8988T (cell line): ENCODE results near the gene SMIM10L1.
A peak's percentile ranks its signal among the peaks of the same experiment; 100 is the strongest.

Experiments
- DNase-seq: peaks from one replicate; pipeline ENCODE4 v3.0.0; 2011

SMIM10L1 gene

DNA sequence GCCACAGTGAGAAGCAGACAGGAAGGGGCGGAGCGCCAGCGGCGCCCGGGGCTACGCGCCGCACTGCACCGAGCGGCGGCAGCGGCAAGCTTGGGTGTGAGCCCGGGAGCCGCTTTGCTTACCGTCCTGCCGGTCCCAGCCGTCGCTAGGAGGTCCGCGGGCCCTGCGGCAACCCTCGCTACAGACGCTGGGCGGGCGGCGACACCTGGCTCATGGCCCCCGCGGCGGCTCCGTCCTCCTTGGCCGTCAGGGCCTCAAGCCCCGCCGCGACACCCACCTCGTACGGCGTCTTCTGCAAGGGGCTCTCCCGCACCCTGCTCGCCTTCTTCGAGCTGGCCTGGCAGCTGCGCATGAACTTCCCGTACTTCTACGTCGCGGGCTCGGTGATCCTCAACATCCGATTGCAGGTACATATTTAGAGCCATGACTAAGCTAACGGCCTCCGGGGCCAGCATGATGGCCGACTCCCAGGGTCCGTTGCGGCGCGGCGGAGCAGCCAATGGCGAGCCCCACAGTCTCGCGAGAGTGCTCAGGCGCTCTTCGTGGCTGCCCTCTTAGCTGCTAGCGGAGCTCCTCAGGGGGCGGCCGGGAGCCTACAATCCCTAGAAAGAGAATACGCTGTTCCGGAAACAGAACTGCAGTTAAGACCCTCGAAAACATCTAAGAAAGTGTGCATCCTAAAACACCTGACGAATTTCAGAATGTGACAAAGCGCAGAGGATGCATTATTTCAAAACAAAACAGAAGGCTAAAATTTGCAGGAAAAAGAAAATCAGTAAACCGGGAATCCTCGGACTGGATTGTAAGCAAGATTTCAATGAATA lies at the start of gene SMIM10L1:
Gene SMIM10L1 (plus strand): TSS at position 50 of the 824 bp plus-strand sequence. CDS start 163 bp downstream, at position 213.
- peak; percentile 17 for DNase-seq

DNA sequence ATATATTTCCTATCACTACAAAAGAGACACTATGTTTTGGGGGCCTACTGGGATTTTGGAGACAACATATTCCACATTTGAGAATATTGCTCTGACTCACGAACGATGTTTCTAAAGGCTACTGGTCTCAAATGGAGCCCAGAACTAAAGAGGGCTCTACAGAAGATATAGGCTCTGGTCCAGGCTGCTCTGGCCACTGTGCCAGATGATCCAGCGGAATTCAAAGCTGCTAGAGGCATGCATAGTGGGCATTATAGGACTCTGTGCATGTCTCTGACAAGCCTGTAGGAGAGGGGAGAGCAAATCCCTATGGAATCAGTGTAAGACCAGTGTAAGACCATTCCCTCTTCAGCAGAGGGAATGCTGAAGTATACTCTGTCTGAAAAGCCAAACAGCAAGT lies 40.6 kb upstream of the SMIM10L1 start:
- DNase-seq: no peak

DNA sequence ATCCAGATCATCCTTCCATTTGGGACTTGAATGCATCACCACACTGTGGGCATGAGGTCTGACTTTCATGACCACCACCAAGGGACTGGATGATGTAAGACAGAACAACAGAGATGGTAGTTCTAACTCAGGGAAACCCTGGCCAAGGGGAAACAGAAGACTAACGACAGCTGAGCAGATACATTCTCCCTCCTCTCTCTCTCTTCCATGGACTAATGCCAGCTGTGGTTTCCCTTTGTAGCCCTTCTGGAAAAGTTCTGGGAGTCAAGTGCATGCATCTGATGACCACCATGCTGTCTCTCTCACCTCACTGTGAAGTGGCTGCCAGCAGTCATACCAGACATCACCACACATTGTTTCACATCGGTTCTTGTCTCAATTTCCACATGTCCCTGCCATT lies 40.0 kb upstream of the SMIM10L1 start:
- no peak for DNase-seq

DNA sequence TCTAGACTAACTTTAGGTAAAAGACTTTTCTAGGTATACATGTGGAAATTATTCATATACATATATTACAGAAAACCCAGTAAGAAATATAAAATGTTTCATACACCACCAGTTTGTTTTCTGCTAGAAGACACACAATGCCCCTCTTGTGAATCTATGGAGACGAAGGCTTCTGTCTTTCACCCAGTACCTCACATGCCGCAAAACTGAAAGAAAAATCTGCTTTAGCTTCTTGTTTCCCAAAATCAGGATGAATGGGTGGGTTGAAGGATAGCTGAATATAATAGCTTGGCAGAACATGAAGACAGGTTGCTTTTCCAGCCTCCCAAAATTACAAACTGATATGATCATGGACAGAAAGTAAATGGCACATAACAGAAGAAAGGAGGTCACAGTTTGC lies 37.8 kb upstream of the SMIM10L1 start:
- DNase-seq: no peak

DNA sequence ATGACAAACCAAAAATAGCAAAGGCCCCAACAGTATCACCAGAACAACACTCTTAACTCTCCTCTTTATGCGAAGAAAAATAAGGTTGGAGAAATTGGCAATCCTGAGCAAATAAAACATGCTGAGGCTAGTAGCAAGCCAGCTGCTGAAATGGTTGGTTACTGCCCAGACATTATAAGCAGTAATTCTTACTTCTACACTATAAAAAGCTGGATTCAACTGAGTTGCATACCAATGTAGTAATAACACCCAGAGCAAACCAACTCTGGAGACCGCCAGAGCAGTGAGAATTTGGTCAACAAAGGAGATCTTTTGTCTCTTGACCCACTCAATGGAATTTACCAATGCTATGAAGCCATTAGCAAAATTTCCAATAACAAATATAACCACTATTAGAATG lies 37.2 kb upstream of the SMIM10L1 start:
- DNase-seq: no peak

DNA sequence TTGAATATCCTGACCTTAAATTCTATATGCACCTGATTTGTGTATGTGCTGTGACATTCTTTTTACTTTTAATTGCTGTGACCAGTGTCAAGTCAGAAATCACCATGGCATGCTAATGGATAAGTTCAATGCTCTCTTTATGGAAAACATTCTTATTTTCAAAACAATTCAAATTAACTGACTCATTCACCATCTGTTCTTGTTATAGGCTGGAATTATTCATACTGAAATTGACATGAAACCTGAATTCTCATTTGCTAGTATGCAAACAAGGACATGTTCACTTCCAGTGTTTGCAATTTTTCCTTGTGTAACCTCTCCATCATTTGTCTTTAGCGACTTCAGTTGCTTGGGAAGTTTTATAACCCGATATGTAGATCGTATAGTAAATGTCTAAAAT lies 36.7 kb upstream of the SMIM10L1 start, which contains the start of gene TAS2R30:
Gene TAS2R30 (minus strand): TSS at position 340 of the 400 bp plus-strand sequence. CDS start 400 bp downstream, outside the sequence.
- no peak for DNase-seq

DNA sequence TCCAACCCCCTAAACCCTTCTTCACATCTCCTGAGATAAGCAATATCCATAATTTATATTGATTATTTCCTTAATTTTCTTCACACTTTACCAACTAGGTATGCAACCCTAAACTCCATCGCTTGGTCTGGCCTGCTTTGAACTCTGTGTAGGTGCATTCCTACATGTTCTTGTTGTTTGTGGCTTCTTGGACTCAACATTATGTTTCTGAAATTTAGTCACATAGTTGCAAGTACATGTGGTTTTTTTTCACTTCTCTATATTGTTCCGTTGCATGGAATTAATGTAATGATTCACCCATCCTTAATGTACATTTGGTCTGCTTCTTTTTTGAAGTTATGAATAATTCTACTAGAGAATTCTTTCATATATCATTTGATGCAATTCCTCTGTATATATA lies 34.9 kb upstream of the SMIM10L1 start:
- no peak for DNase-seq

DNA sequence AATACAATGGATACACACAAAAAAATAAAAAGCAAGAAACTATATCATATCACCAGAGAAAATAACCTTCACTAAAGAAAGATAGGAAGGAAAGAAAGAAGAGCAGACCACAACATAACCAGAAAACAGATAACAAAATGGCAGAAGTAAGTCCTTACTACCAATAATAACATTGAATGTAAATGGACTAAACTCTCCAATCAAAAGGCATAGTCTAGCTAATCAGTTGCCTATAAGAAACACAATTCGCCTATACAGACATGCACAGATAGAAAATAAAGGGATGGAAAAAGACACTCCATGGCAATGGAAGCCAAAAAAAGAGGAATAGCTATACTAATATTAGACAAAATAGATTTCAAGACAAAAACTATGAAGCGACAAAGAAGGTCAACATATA lies 27.6 kb upstream of the SMIM10L1 start:
- no peak for DNase-seq

DNA sequence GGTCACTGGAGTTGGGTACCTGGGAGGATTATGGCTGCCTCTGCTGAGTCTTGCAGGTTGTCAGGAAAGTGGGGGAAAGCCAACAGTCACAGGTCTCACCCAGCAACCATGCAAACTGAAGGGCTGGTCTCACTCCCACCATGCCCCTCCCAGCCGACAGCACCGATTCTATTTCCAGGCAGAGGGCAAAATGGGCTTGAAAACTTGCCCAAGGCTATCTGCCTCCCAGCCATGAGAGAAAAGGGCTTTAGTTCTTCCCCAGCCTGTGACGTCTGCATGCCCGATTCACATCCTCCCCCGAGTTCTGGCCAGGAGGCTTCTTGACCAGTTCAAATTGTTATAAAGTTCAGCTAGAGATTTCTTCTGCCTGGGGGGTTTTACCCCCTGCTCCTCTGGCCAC lies 26.7 kb upstream of the SMIM10L1 start:
- DNase-seq: no peak

DNA sequence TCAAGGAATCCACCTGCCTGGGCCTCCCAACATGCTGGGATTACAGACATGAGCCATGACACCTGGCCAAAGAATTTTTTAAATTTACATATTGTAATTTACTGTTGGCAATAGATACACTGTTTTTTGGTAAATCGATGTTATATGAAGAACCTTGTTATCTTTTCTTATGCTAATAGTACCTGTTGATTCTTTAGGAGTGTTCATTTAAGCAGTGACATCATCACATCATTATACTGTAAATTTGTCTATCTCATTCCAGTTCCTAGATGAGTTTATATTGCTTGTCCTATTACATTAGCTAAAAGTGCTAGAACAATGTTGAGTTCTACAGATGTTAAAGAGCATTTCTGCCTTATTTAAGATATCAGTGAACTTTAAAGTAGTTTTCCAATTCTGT lies 23.6 kb upstream of the SMIM10L1 start:
- no peak for DNase-seq

DNA sequence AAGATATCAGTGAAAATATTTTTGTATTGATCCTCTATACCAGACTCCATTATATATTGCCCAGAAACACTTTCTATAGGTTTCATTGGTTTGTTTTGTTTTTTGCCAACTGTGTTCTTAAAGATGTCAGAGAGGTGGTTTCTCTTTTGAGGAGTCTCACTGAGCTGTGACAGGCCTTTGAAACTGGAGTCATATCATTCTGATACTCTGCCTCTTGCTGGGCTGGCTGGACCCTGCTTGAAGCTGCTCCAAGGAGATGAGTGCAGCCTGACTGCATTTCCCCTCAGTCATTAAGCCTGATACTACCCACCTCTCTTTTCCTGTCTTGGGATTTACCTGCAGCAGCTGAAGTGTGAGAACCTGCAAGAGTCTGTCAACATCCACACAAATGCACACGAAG lies 20.2 kb upstream of the SMIM10L1 start:
- no peak for DNase-seq

DNA sequence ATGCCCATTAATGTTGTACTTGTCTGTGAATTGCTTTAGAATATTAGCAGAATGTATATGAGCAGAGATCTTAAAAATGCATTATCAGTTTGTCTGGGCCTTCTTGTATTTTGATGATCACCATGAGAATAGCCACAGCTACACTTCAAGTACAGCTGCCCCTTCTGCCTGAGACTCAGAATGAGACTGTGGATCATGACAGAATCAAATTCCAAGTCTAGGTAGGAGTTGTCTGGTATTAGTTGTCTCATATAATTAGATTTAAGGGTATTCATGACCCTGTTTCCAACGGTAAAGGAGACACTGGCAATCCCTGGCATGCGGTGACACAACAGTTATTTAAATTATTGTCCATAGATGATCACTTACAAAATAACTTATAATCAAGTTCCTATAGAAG lies 18.3 kb upstream of the SMIM10L1 start:
- DNase-seq: no peak

DNA sequence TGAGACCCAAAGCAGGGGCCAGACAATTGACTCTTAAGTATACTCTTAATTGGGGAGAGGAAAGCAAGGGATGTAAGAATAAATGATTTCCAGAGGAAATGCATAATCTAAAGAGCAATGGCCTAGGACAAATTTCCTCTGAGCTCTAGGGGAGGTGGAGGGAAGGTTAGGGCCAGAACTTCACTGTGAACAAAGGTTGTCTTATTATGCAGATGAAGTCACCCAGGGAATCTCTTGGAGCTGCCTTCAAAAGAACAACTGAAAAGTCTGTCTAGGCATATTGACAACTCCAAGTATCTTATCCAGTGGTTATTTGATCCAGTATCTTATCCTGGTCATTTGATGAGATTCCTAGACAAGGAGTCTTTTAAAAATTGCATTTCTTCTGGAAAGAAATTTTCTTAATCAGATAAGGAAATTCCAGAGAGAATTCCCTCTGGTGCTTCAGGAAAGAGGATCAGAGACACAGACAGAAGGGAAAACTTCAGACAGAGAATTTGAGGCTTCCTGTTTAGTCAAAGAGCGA lies 16.5 kb upstream of the SMIM10L1 start:
- DNase-seq: no peak

DNA sequence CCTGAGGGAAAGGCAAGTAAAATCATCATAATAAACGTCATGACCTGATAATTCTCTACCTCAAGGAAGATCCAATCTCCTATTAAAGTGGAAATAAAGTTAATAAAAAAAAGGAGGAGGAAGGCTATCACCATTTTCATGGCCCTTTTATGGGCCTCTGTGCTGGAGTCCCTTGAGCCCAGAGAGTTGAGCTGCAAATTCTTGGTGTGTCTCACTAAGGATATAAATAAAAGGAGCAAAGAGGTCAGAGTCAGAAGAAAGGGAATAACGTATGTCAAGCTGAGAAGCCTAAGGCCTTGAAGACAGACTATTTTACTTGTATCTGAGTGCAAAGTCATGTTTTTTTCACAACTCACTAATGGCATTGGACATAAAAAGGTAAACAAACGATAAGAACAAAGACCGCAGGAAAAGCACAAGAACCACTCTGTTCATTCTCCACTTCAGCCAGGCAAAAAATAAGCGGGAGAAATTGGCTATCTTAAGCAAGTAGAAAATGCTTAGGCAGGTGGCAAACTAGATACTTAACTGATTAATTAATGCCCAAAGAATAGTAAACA lies 12.0 kb upstream of the SMIM10L1 start:
- no peak for DNase-seq

DNA sequence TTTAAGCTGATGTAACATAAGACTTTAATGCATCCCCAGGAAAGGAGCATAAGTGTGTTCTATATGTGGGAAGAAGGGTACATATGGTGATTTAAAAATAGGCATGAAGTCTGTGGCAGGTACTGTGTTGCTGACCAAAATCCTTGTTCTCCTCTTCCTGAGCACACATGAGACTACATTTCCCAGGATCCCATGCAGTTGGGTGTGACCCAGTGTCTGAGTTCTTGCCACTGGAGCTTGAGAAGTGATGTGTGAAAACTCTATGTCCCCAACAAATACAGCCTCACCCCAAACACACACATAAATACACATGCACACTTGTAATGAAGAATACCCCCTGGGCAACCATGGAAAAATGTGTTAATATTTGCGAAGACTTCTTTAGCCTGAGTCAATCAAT lies 8.5 kb upstream of the SMIM10L1 start:
- no peak for DNase-seq

DNA sequence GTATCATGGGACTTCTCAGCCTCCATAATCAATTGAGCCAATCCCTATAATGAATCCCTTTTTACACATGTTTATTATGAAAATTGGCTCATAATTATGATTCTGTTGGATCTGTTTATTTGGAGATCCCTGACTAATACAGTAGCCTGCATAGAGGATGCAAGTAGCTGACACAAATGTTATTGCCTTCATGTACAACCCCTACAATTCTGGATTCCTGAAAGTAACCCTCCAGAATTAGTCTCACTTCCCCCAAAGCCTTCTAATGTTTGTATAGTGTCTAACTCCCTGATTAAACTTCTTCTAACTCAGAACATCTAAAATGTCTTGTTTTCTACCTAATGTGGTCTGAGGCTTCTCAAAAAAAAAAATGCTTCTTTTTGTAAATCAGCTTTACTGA lies 6.6 kb upstream of the SMIM10L1 start:
- no peak for DNase-seq

DNA sequence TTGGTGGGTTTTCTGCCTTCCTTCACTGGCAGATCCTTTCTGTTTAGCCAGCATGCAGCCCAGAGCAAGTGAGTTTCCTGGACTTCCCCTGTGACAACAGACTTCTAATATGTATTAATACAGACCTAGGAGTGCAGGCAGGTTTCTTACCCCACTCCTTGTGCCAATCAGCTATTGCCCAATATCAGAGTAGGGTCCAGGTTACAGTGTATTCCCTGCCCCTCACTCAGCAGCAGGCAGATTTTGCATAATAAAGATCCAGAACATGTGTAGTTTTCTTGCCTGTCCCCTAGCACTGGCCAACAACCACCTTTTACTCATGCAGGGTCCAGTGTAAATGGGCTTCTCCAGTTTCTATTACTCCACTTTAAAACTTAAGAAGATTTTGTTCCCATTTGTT lies 4.7 kb upstream of the SMIM10L1 start:
- DNase-seq: no peak

DNA sequence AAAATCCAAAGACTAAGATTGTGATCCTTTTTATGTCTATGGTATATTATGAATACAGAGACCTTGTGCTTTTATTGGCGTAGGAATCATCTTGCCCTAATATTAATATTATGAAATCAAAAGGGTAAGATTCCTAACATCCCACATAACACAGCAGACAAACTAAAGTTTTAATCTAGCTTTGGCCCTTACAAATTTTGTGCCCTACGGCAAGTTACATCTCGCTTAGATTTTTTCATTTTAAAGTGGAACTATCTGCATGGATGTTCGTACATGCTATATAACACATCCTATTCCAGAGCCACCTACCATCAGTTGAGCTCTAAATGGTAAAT lies 217 bp upstream of the SMIM10L1 start:
- no peak for DNase-seq

DNA sequence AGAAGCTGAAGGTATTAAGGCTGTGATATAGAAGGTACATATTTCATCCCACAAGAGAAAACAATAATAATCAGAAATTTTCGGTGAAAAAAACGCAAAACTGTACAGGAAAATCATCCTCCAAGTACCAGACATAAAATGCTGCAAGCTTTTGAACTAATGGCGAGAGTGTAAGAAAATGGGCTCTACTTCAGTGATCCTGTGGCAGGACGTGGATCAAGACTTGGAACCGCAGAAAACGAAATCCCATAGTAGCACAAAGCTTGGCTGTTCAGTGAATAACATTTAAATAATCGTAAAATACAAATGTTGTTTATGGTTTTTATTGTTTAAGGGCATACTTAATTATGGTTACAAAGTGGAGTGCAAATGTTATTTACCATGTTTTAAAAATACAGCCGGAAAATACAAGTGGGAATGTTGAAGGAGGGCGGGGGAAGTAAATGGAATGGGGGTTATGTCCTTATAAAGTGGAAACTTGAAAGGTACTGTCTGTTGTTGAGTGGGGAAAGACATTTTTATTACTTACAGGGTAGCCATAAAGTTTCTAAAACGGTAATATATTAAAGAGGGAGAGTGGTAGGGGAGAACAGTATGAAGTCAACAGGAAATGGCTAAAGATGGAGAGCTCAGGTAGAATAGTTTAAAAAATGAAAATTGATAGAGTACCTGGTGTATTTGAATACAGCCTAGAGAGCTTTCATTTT lies 1.1 kb downstream of the SMIM10L1 start:
- no peak for DNase-seq

DNA sequence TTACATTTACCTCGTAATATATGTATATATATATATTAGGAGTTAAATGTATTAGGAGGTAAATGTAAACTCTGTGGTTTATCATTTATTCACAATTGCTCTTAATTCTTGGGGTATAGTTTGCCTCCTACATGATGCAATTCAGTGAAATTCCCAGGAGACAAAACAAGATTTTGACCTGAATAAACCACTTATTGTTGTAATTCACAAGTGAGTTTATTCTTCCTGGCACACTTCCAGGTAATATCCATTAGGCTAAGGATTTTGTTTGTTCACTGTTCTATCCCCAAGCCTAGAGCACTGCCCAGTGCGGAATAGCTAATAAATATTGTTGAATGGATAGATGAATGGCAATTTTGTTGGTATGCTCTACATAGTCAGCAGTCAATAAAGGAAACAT lies 3.0 kb downstream of the SMIM10L1 start:
- DNase-seq: no peak

DNA sequence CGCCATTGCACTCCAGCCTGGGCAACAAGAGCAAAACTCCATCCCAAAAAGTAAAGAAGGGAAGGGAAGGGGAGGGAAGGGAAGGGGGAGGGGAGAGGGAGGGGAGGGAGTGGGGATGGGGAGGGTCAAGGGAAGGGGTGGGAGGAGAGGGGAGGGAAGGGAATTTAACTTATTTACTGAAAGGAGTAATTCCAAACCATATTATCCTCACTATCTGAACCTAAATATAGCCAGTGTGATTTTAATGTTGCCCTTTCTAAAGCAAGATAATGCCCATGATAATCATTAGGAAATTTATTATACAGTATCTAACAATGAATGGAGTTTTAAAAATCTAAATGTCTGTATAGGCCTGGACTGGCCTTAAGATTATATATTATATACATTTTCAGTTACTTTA lies 7.3 kb downstream of the SMIM10L1 start:
- no peak for DNase-seq

DNA sequence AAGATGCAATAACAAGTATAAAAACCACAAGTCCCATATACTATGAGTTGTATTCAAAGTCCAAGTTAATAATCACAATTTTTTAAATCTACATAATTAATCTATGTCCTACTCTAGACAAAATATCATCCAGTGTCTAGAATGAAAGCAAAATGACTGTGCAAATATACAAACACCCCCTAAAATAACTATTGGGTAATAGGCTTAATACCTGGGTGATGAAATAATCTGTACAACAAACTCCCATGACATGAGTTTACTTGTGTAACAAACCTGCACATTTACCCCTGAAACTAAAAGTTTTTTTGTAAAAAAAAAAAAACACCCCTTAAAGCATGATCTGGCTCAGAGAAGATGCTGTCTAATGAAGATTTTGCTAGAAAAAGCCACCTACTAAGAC lies 11.5 kb downstream of the SMIM10L1 start:
- no peak for DNase-seq

DNA sequence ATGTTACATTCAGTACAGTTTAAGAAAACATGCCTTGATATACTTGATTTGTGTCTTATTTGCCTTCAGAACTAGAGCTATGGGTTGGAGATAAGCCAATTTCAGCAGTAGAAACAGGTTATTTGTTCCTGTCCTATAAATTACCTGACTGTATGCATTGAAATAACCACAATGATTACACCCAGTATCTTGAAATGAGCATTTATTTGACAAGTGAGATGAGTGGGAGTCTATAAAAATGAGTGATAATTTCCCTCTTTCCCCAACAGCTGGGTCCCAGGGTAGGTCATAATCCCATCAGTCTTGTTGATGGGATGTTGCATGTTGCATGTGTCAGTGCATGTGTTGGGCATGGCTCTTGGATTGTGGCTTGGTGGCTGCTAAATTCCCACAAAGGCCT lies 12.0 kb downstream of the SMIM10L1 start:
- no peak for DNase-seq

DNA sequence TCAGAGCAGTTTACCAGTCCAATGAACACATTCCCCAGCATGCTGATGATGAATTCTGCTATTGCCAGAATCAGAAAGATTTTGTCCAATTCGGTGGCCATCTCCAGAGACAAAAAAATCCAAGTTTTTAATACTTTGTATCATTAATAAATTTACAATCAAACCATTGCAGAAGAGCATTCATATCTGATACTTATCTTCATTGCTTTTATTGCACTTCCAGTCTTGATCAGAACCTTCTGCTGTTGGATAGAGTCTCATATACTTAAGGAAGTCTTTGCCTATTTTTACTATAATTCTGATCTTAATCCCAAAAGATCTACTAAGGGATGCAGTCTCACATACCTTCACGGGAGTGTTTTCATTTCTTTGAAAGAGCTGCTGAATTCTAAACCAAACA lies 15.8 kb downstream of the SMIM10L1 start, which contains the start of gene TAS2R42:
Gene TAS2R42 (minus strand): TSS at position 101 of the 400 bp plus-strand sequence. CDS start 0 bp downstream, at position 101.
- no peak for DNase-seq
